DMS114 treated with DMSO at 0.1 percent for 48 hours (cell line): Measurements from ENCODE around the gene KLHDC9.

ENCODE experiments used
- DNase-seq: peaks from one replicate; lab custom pipeline; 2025; ENCODE audit not compliant: unreplicated experiment; lab: John Stamatoyannopoulos, UW

The KLHDC9 gene

GRCh38 chr1:161074676-161075368 lies 23.3 kb upstream of the KLHDC9 start:
- DNase-seq, result no peak

- DNase-seq, result no peak
Measured at GRCh38 chr1:161076410-161076809, 21.8 kb upstream of the KLHDC9 start.

GRCh38 chr1:161077426-161077825 lies 20.7 kb upstream of the KLHDC9 start:
- no peak for DNase-seq

GRCh38 chr1:161079436-161080110 lies 18.6 kb upstream of the KLHDC9 start:
- no peak for DNase-seq

GRCh38 chr1:161080441-161081405 lies 17.4 kb upstream of the KLHDC9 start:
- DNase-seq, result no peak

- DNase-seq, result no peak
Measured at GRCh38 chr1:161081519-161081918, 16.6 kb upstream of the KLHDC9 start.

- no peak for DNase-seq
Measured at GRCh38 chr1:161082483-161082882, 15.7 kb upstream of the KLHDC9 start.

- DNase-seq, result no peak
Measured at GRCh38 chr1:161082996-161083747, 15.0 kb upstream of the KLHDC9 start.

GRCh38 chr1:161083748-161084596 lies 14.2 kb upstream of the KLHDC9 start:
- DNase-seq, result no peak

GRCh38 chr1:161084597-161084988 lies 13.6 kb upstream of the KLHDC9 start:
- no peak for DNase-seq

GRCh38 chr1:161085165-161085564 lies 13.0 kb upstream of the KLHDC9 start:
- no peak for DNase-seq

GRCh38 chr1:161086457-161086856 lies 11.7 kb upstream of the KLHDC9 start:
- no peak for DNase-seq

GRCh38 chr1:161088587-161089110 lies 9.5 kb upstream of the KLHDC9 start:
- no peak for DNase-seq

GRCh38 chr1:161089251-161089924 lies 8.8 kb upstream of the KLHDC9 start, which contains the start of gene NECTIN4:
TSS of gene NECTIN4 (minus strand) at chr1:161089558. CDS start at chr1:161089296, 262 bp downstream.
- no peak for DNase-seq

GRCh38 chr1:161089938-161090337 lies 8.2 kb upstream of the KLHDC9 start:
- DNase-seq, result no peak

GRCh38 chr1:161090617-161091016 lies 7.5 kb upstream of the KLHDC9 start:
- no peak for DNase-seq

- no peak for DNase-seq
Measured at GRCh38 chr1:161091093-161091492, 7.1 kb upstream of the KLHDC9 start.

- no peak for DNase-seq
Measured at GRCh38 chr1:161091796-161092507, 6.2 kb upstream of the KLHDC9 start.
